A549 (cell line): Measurements from ENCODE around the gene RRAS2. TPM values are rescaled to one million over a fixed set of nuclear protein-coding genes. Genes with fewer than 3 reads are reported as not detected.

Experiments
- ATAC-seq, 2 experiments: fragments of 200-7000 bp in 1 of 2; fragments of >200 bp in 1 of 2; cut with Nextera tagmentation in 1 of 2; cut with Tn5 transposase in 1 of 2; 3 replicates each; pipeline versions ENCODE4 v1.8.0 to v1.9.1; 2018 to 2020; ENCODE audit warnings: mild to moderate bottlenecking in 1 of 2, moderate library complexity in 1 of 2
- CTCF ChIA-PET: fragments of 300-600 bp; sonication (Branson Sonifier 250); formaldehyde crosslinking; extraction: SDS; loops from one replicate; lab custom pipeline; 2021; ENCODE audit warnings: antibody characterized with exemption, inconsistent platforms; lab: Yijun Ruan, JAX
- POLR2A ChIA-PET: fragments of 350-600 bp; formaldehyde crosslinking; extraction: SDS; loops from one replicate; lab custom pipeline; 2021; ENCODE audit warnings: antibody characterized with exemption, inconsistent platforms; lab: Yijun Ruan, JAX
- DNase-seq, 2 experiments: peaks; one replicate each; pipeline versions ENCODE4 v3.0.0 to v3.0.0-alpha.2; 2011 to 2016; ENCODE audit warnings: low read depth in 1 of 2, low spot score in 1 of 2
- FAIRE-seq: peaks from 2 replicates; lab custom pipeline; 2011; peaks lifted over from hg19 to GRCh38; lab: Jason Lieb, UNC
- H3K27ac ChIP-seq, 2 experiments: fragments of >200 bp; sonication (Bioruptor Twin); formaldehyde crosslinking; 3 replicates each; pipeline ENCODE4 v1.5.1; 2016 to 2017
- H3K4me1 ChIP-seq: fragments of >200 bp; sonication (Bioruptor Twin); formaldehyde crosslinking; 3 replicates; pipeline ENCODE4 v1.6.1; 2016
- H3K4me2 ChIP-seq: fragments of >200 bp; sonication (Bioruptor Twin); formaldehyde crosslinking; 3 replicates; pipeline ENCODE4 v1.6.1; 2016
- H3K4me3 ChIP-seq: fragments of >200 bp; sonication (Bioruptor Twin); formaldehyde crosslinking; 3 replicates; pipeline ENCODE4 v1.5.1; 2016
- H3K9me3 ChIP-seq: fragments of >200 bp; sonication (Bioruptor Twin); formaldehyde crosslinking; 3 replicates; pipeline ENCODE4 v1.6.1; 2016
- BCL3 ChIP-seq: fragments of >200 bp; sonication (Bioruptor Twin); formaldehyde crosslinking; IDR thresholded peaks from 3 replicates; pipeline ENCODE4 v1.6.1; 2016
- CHD4 ChIP-seq: fragments of 200-600 bp; sonication (generic); IDR thresholded peaks from 2 replicates; pipeline ENCODE4 v1.6.1; 2016; ENCODE audit warnings: antibody characterized with exemption, mild to moderate bottlenecking, borderline replicate concordance
- EHF ChIP-seq: fragments of 250-450 bp; sonication (Bioruptor Pico); IDR thresholded peaks from 2 replicates; pipeline ENCODE4 v1.5.0; 2020; ENCODE audit warnings: mild to moderate bottlenecking
- ELK1 ChIP-seq: fragments of 150-350 bp; IDR thresholded peaks from 2 replicates; pipeline ENCODE4 v1.6.1; 2014; ENCODE audit warnings: low read depth, mild to moderate bottlenecking, low read length
- FOSB ChIP-seq: fragments of 250-450 bp; sonication (Bioruptor Pico); IDR thresholded peaks from 2 replicates; pipeline ENCODE4 v1.5.0; 2020; ENCODE audit warnings: mild to moderate bottlenecking, moderate library complexity
- HDAC2 ChIP-seq: fragments of 200-600 bp; sonication (generic); IDR thresholded peaks from 2 replicates; pipeline ENCODE4 v1.6.1; 2016
- HES2 ChIP-seq: fragments of >200 bp; sonication (Bioruptor Twin); formaldehyde crosslinking; IDR thresholded peaks from 2 replicates; pipeline ENCODE4 v1.6.1; 2016
- HMGXB4 ChIP-seq: fragments of 250-450 bp; sonication (Bioruptor Pico); IDR thresholded peaks from 2 replicates; pipeline ENCODE4 v1.5.0; 2021; ENCODE audit warnings: mild to moderate bottlenecking, moderate library complexity, borderline replicate concordance
- HOXB13 ChIP-seq: fragments of 250-450 bp; sonication (Bioruptor Pico); IDR thresholded peaks from 2 replicates; pipeline ENCODE4 v1.5.0; 2020; ENCODE audit warnings: low read depth, mild to moderate bottlenecking, moderate library complexity
- JUN ChIP-seq, 2 experiments: fragments of >200 bp; sonication (Bioruptor Twin); formaldehyde crosslinking; IDR thresholded peaks; 2 replicates in 1 of 2; 3 replicates in 1 of 2; pipeline ENCODE4 v1.6.1; 2016 to 2017
- KDM1A ChIP-seq: fragments of 200-600 bp; sonication (generic); IDR thresholded peaks from 2 replicates; pipeline ENCODE4 v1.6.1; 2016; ENCODE audit warnings: low read depth, mild to moderate bottlenecking
- MAFK ChIP-seq: fragments of 450-650 bp; IDR thresholded peaks from 2 replicates; pipeline ENCODE4 v1.6.1; 2014; ENCODE audit not compliant: partially characterized antibody
- NFE2L2 ChIP-seq: fragments of 150-350 bp; conservative IDR thresholded peaks from 2 replicates; pipeline ENCODE4 v1.6.1; 2014; ENCODE audit warnings: low read length
- POLR2A ChIP-seq: IDR thresholded peaks from 2 replicates; pipeline ENCODE4 v1.6.1; 2012; ENCODE audit warnings: mild to moderate bottlenecking, low read length
- POLR2AphosphoS2 ChIP-seq: conservative IDR thresholded peaks from 2 replicates; pipeline ENCODE4 v1.6.1; 2012; ENCODE audit warnings: low read length, improper control_type of control experiment, inconsistent platforms
- REST ChIP-seq: fragments of 200-600 bp; sonication (generic); IDR thresholded peaks from 2 replicates; pipeline ENCODE4 v1.6.1; 2016; ENCODE audit warnings: antibody characterized with exemption, mild to moderate bottlenecking, moderate library complexity
- USF2 ChIP-seq: fragments of 450-650 bp; IDR thresholded peaks from 2 replicates; pipeline ENCODE4 v1.6.1; 2014; ENCODE audit warnings: antibody characterized with exemption
- ZNF302 ChIP-seq: fragments of 250-450 bp; sonication (Bioruptor Pico); IDR thresholded peaks from 2 replicates; pipeline ENCODE4 v1.9.0; 2021; ENCODE audit warnings: inconsistent platforms, mild to moderate bottlenecking, moderate library complexity
- ZSCAN20 ChIP-seq: fragments of 250-450 bp; sonication (Bioruptor Pico); IDR thresholded peaks from 2 replicates; pipeline ENCODE4 v1.8.0; 2022; ENCODE audit warnings: mild to moderate bottlenecking, moderate library complexity
- WGBS: methylation state at CpG from one replicate; pipeline ENCODE4 v1.1.6; 2017; ENCODE audit errors: missing lambda C conversion rate; 5-methylcytosine and 5-hydroxymethylcytosine counted together
- polyA plus RNA-seq, 4 experiments: library from polyadenylated mRNA; depleted of rRNA in 3 of 4; stranded (reverse); fragments of >200 nt; fragmentation: RNase III in 1 of 4; extraction: RNeasy Plus Mini Kit Qiagen cat#74134 plus additional on column Dnase treatment in 1 of 4; gene quantifications; 2 replicates in 3 of 4; 3 replicates in 1 of 4; pipeline ENCODE4 v1.2.3, GENCODE V29; 2011 to 2017

The RRAS2 gene
- polyA plus RNA-seq, 2 of the 4 experiments (the other 2 are of a cell fraction) = 37.9 to 48.2 TPM

GRCh38 chr11:14267861-14268635 lies 90.9 kb downstream of the RRAS2 start:
- H3K4me2 ChIP-seq = no peak overlapping the region
- H3K27ac ChIP-seq = no peak overlapping the region
- POLR2A ChIA-PET = no interaction called here
- FAIRE-seq (no peak), DNase-seq (no peak), ATAC-seq (no peak)
- no peaks in the 10 kb centered on the region for H3K4me1 ChIP-seq
- WGBS = 93% methylated on average over 6 of the region's 6 CpGs
- CTCF ChIA-PET = interaction anchor here (0.6 kb wide), 1 partner anchor 151 kb away, joined by 3 read pairs; no protein-coding TSS in a partner anchor
- no peak overlapping the region for H3K4me3 ChIP-seq
- TF ChIP-seq HES2 = no peak
- TF ChIP-seq ELK1 = no peak
- no peak for TF ChIP-seq POLR2A
- no peak for TF ChIP-seq USF2
- TF ChIP-seq JUN (IDR thresholded peaks at IDR 0.05) = no peak
- no peak for TF ChIP-seq BCL3
- TF ChIP-seq POLR2AphosphoS2 = no peak
- no peak for TF ChIP-seq KDM1A
- no peak for TF ChIP-seq EHF
- no peak for TF ChIP-seq ZSCAN20 (CRISPR knock-in tag)
- TF ChIP-seq HMGXB4 = no peak
- no peak for TF ChIP-seq HDAC2
- no peak for TF ChIP-seq ZNF302 (CRISPR knock-in tag)
- no peak for TF ChIP-seq HOXB13 (CRISPR knock-in tag)
- no peak for TF ChIP-seq CHD4
- no peak for TF ChIP-seq MAFK
- no peak for TF ChIP-seq NFE2L2
- H3K9me3 ChIP-seq = no peaks in the 10 kb centered on the region

- no peak for FAIRE-seq
- H3K27ac ChIP-seq = no peak overlapping the region
- no peak for TF ChIP-seq FOSB
- no peak for TF ChIP-seq REST
- TF ChIP-seq POLR2AphosphoS2 = no peak
- peak; percentile 76 for TF ChIP-seq MAFK
- TF ChIP-seq, all 56 proteins: peak for 1
- CTCF ChIA-PET = interaction anchor here (1.3 kb wide), 1 partner anchor 34 kb away, joined by 3 read pairs; no protein-coding TSS in a partner anchor
- H3K4me1 ChIP-seq = no peaks in the 10 kb centered on the region
- H3K4me3 ChIP-seq = no peak overlapping the region
- H3K9me3 ChIP-seq = no peaks in the 10 kb centered on the region
- POLR2A ChIA-PET = no interaction called here
- DNase-seq (no peak), ATAC-seq (no peak)
- WGBS = 92% methylated on average over 1 of the region's 1 CpG
- H3K4me2 ChIP-seq = no peak overlapping the region
Observed at GRCh38 chr11:14266622-14267021, 92.4 kb downstream of the RRAS2 start.
